ENCODE results near the gene COMMD8.

The COMMD8 gene

GRCh38 chr4:47427935-47428334 lies 35.6 kb downstream of the COMMD8 start:
- DNase-seq (ENCODE audit: low read depth) = no peak
- no peak for TF ChIP-seq CTCF (conservative IDR thresholded peaks at IDR 0.05; ENCODE audit: low read length)
- H3K4me3 ChIP-seq (ENCODE audit: low read length) = no peak overlapping the region

DNA sequence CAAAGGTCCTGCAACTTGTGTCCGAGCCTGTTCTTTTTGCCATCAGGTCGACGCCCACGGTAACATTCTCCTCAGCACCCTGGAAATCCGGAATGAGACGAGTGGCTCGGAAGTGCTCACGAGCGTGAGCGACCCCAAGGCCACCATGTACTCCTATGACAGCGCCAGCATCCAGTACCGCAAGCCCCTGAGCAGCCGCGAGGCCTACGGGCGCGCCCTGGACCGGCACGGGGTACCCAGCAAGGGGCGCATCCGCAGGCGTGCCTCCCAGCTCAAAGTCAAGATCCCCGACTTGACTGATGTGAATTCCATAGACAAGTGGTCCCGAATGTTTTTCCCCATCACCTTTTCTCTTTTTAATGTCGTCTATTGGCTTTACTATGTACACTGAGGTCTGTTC lies 37.9 kb downstream of the COMMD8 start:
- DNase-seq (ENCODE audit: low read depth) = no peak
- H3K4me3 ChIP-seq (ENCODE audit: low read length) = no peak overlapping the region
- TF ChIP-seq CTCF (conservative IDR thresholded peaks at IDR 0.05; ENCODE audit: low read length) = no peak

DNA sequence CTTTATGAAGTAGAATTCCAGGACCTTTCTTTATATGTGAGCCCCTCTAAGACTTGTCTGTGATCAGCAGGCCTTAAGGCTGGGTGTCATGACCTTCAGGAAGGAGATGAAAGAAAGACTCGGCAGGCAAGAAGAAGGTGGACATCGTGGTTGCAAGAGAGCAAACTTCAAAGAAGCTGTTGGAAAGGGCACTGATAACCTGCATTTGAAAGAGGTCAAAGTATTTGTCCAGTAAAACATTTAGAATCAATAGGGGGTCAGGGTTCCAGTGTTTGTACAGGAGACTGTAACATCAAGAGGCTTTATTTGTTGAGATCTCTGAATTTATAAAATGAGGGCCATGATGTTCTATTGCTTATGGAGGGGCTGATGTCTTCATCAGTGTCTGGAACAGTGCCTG lies 44.2 kb downstream of the COMMD8 start:
- no peak for TF ChIP-seq CTCF (conservative IDR thresholded peaks at IDR 0.05; ENCODE audit: low read length)
- no peak overlapping the region for H3K4me3 ChIP-seq (ENCODE audit: low read length)
- DNase-seq (ENCODE audit: low read depth) = no peak

DNA sequence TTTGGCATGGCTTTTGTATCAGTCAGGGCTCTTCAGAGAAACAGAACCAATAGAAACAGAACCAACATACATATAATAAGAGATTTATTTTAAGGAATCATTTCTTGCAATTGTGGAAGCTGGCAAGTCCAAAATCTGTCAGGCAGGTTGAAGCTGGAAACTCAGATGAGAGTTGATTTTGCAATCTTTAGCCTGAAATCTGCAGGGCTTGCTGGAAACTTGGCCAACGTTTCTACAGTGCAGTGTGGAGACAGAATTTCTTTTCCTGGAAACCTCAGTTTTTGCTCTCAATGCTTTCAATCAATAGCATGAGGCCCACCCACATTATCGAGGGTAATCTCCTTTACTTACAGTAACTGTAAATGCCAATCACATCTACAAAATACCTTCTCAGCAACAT lies 45.4 kb downstream of the COMMD8 start:
- TF ChIP-seq CTCF (conservative IDR thresholded peaks at IDR 0.05; ENCODE audit: low read length) = no peak
- no peak for DNase-seq (ENCODE audit: low read depth)
- no peak overlapping the region for H3K4me3 ChIP-seq (ENCODE audit: low read length)

GRCh38 chr4:47415719-47416118 lies 47.8 kb downstream of the COMMD8 start:
- H3K4me3 ChIP-seq (ENCODE audit: low read length) = no peak overlapping the region
- no peak for TF ChIP-seq CTCF (conservative IDR thresholded peaks at IDR 0.05; ENCODE audit: low read length)
- no peak for DNase-seq (ENCODE audit: low read depth)

DNA sequence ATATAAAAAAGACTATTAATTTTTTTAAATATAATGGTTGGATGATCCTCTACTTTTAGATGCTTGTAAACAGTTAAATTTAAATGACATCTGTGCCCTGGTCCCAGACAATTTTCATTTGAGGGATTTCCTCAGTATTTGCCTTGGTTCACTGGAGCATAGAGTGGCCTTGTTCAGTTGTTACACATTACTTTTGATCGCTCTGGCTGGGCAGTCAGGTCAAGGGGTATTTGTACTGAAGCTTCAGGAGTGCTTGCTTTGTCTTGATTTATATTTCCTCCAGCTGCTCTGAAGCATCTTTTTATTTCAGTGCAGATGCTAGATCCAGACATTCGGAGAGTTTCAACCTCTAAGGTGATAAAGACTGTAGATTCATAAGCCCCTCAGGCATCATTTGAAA lies 50.0 kb downstream of the COMMD8 start:
- TF ChIP-seq CTCF (conservative IDR thresholded peaks at IDR 0.05; ENCODE audit: low read length) = no peak
- no peak for DNase-seq (ENCODE audit: low read depth)
- H3K4me3 ChIP-seq (ENCODE audit: low read length) = no peak overlapping the region

- TF ChIP-seq CTCF (conservative IDR thresholded peaks at IDR 0.05; ENCODE audit: low read length) = no peak
- no peak overlapping the region for H3K4me3 ChIP-seq (ENCODE audit: low read length)
- DNase-seq (ENCODE audit: low read depth) = no peak
These were observed 53.2 kb downstream of the COMMD8 start for GRCh38 chr4:47410271-47410670.

All from AG10803 (cell line).